Measurements from ENCODE around the gene EBP.

DNA sequence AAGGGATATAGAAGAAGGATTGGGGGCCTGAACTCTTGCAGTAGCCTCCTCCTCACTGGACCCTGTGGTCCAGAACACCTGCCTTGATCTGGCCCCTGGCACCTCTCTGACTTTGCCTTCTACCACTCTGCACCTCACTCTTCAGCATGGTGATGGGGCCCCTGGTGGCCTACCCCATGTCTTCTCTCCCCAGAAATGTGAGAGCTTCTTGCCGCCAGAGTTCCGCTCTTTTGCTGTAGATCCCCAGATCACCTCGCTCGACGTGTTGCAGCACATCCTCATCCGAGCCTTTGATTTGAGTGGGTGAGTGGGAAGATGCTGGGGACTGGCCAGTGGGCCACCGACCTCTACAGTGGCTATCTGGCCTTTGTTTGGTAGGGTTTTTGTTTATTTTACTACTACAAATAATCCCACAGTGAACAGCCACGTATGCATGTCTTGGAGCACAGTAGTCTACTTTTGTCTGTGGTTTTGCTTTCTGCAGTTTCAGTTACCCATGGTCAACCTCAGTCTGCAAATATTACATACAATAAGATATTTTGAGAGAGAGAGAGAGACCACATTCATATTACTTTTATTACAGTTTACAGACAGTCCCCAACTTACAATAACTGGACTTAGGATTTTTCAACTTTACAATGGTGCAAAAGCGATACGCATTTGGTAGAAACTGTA is 19.7 kb downstream of the EBP start:
- TF ChIP-seq, protein P1, sequence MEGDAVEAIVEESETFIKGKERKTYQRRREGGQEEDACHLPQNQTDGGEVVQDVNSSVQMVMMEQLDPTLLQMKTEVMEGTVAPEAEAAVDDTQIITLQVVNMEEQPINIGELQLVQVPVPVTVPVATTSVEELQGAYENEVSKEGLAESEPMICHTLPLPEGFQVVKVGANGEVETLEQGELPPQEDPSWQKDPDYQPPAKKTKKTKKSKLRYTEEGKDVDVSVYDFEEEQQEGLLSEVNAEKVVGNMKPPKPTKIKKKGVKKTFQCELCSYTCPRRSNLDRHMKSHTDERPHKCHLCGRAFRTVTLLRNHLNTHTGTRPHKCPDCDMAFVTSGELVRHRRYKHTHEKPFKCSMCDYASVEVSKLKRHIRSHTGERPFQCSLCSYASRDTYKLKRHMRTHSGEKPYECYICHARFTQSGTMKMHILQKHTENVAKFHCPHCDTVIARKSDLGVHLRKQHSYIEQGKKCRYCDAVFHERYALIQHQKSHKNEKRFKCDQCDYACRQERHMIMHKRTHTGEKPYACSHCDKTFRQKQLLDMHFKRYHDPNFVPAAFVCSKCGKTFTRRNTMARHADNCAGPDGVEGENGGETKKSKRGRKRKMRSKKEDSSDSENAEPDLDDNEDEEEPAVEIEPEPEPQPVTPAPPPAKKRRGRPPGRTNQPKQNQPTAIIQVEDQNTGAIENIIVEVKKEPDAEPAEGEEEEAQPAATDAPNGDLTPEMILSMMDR (IDR thresholded peaks at IDR 0.05; ENCODE audit: low read depth, low read length) = no peak
- TF ChIP-seq POLR2A (IDR thresholded peaks at IDR 0.05; ENCODE audit: extremely low read depth, insufficient read length) (no peak), MYC (IDR thresholded peaks at IDR 0.05; ENCODE audit: low read depth, low read length) (no peak)

All from NB4 (cell line).